ENCODE results near the gene UBE2H. TPM values are rescaled to one million over a fixed set of nuclear protein-coding genes. Genes with fewer than 3 reads are reported as not detected.

The UBE2H gene
- total RNA-seq, 1 experiment from 2014 or later, result 33.7 TPM

DNA sequence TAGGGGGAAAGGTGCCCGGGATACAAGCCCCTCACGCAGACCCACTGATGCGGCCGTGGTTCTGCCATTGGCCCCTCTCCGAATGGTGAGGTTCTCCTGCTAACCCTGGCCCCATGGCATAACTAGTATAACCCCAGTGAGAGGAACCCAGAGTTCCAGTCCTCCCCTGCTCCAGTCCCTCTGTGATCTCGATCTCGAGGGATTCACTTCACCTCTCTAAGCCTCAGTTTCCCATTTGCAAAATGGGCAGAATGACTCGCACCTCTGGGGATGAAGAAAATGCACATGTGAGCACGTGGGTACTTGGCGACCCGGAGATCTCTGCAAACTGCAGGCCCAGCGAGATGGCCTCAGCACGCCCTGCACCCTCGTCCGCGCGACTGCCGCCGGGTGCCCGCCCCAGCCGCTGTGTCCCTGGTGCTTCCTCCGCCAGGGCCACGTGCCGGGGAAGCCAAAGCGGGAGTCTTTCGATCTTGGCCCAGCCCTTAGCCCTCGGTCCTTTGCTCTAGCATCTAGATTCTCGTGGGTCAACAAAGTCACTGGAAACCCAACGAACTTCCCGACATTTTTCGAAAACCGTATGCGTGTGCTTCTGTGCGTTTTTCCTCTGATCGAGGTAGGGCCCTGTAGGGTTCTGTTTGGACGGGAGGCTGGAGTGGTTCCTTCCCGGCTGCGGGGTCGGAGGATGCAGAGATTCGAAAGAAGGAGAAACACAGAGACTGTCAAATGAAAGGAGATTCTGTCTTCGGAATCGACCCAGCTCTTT, 169.8 kb downstream of the UBE2H start:
- 0 out of 2 replicates have a peak overlapping the region, but pooled peaks have one; percentile 1 for H3K4me3 ChIP-seq (ENCODE audit: insufficient read depth, low read depth, low read length)

GRCh38 chr7:129781928-129782817, 170.6 kb downstream of the UBE2H start:
- Histone ChIP-seq H3K4me3 (ENCODE audit: insufficient read depth, low read depth, low read length) (peak overlapping the region; percentile 75), H3K36me3 (replicated peaks; ENCODE audit: control insufficient read depth, insufficient read depth, low read length) (no peaks in the 10 kb centered on the region), H3K27me3 (ENCODE audit: control insufficient read depth, insufficient read depth, low read length) (peaks cover 89% of the 10 kb centered on the region)
- DNase-seq, result peak; percentile 92

More for the DNA sequence above, 169.8 kb downstream of the UBE2H start:
- DNase-seq, result peak; percentile 77
- Histone ChIP-seq H3K36me3 (replicated peaks; ENCODE audit: control insufficient read depth, insufficient read depth, low read length) (no peaks in the 10 kb centered on the region), H3K27me3 (ENCODE audit: control insufficient read depth, insufficient read depth, low read length) (peaks cover 87% of the 10 kb centered on the region)

DNA sequence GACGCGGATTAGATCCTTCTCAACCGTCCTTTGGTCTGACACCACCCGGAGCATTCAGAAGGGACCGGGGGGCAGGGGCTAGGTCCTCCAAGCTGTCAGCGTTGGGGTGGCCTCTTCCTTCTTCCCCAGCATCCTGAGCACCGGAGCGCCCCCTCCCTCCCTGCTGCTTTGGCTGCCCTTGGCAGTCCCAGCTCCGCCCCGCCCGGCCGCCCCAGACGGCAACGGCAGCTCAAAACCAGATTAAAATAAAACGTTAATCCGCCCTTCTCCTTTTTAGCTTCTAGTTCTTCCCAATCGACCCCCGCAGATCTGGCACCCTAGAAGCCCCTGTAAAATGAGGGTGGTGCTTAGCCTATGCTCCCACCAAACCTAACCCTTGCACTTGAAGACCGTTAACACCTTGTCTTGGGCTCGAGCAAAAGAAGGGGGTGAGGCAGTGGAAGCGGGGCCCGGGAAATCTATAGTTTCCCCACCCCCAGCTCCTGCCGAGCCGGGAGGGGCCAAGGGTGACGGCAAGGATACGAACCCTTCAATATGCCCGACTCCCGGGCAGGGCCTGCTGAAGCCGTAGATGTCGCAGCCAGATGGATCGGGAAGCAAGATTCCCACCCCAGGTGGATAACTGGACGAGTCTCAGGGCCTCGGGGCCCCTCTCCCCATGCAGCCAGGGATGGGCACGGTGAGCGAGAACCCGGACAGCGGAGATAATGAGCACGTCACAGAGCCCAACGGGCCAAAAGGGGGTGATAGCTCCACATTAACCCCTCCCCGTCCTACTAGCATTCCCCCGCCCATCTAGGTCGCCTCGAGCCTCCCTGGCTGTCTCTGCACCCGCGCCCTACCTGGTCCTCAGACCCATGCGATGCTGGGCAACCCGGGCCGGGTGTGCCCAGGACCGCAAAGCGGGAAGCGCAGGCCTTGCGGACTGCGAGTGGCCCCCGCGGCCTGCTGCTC, 171.5 kb downstream of the UBE2H start:
- peak; percentile 90 for DNase-seq
- Histone ChIP-seq H3K36me3 (replicated peaks; ENCODE audit: control insufficient read depth, insufficient read depth, low read length) (no peaks in the 10 kb centered on the region), H3K27me3 (ENCODE audit: control insufficient read depth, insufficient read depth, low read length) (peaks cover 84% of the 10 kb centered on the region), H3K4me3 (ENCODE audit: insufficient read depth, low read depth, low read length) (peak overlapping the region; percentile 75)

Other genes with a start within 250 kb of the UBE2H start
- gene ZC3HC1, start 98.4 kb upstream of the UBE2H start, total RNA-seq (2014; rRNA removed; shearing (Covaris generic)), result 49.9 and 57.9 TPM in 2 replicates
- gene KLHDC10, start 117.6 kb upstream of the UBE2H start, total RNA-seq (2014; rRNA removed; shearing (Covaris generic)), result 13.9 and 15.5 TPM in 2 replicates